22Rv1 (cell line): ENCODE measurements around the gene PPFIBP2.

Experiments used
- H3K27ac ChIP-seq: fragments of 450-650 bp; 2 replicates; pipeline ENCODE4 v1.5.1; 2017
- CTCF ChIP-seq: fragments of 450-650 bp; IDR thresholded peaks from 2 replicates; pipeline ENCODE4 v1.5.1; 2017; ENCODE audit warnings: mild to moderate bottlenecking
- ZFX ChIP-seq: fragments of 450-650 bp; IDR thresholded peaks from 2 replicates; pipeline ENCODE4 v1.6.1; 2017; ENCODE audit warnings: antibody characterized with exemption, borderline replicate concordance

PPFIBP2 gene

GRCh38 chr11:7635137-7635536, 121.3 kb downstream of the PPFIBP2 start:
- TF ChIP-seq ZFX (no peak), CTCF (no peak)
- no peak overlapping the region for H3K27ac ChIP-seq

GRCh38 chr11:7635708-7636107, 121.9 kb downstream of the PPFIBP2 start:
- no peak for TF ChIP-seq CTCF
- TF ChIP-seq ZFX = no peak
- no peak overlapping the region for H3K27ac ChIP-seq

- no peak overlapping the region for H3K27ac ChIP-seq
- TF ChIP-seq ZFX (no peak), CTCF (no peak)
Observed at GRCh38 chr11:7636350-7636749, 122.6 kb downstream of the PPFIBP2 start.

- no peak for TF ChIP-seq ZFX
- TF ChIP-seq CTCF = no peak
- no peak overlapping the region for H3K27ac ChIP-seq
Observed at GRCh38 chr11:7637447-7638157, 123.8 kb downstream of the PPFIBP2 start.

- TF ChIP-seq ZFX (no peak), CTCF (no peak)
- no peak overlapping the region for H3K27ac ChIP-seq
Observed at GRCh38 chr11:7638710-7639642, 125.2 kb downstream of the PPFIBP2 start.

- TF ChIP-seq ZFX = no peak
- TF ChIP-seq CTCF = no peak
- no peak overlapping the region for H3K27ac ChIP-seq
Observed at GRCh38 chr11:7639643-7640025, 125.8 kb downstream of the PPFIBP2 start.

- TF ChIP-seq CTCF = no peak
- no peak for TF ChIP-seq ZFX
- no peak overlapping the region for H3K27ac ChIP-seq
Observed at GRCh38 chr11:7640816-7641215, 127.0 kb downstream of the PPFIBP2 start.
